ENCODE results near the gene FAAP100. TPM values are rescaled to one million over a fixed set of nuclear protein-coding genes. Genes with fewer than 3 reads are reported as not detected.

FAAP100 gene
- total RNA-seq, 4 donors from 2014 or later: 3.5 to 31.2 (median 17.3) TPM

DNA sequence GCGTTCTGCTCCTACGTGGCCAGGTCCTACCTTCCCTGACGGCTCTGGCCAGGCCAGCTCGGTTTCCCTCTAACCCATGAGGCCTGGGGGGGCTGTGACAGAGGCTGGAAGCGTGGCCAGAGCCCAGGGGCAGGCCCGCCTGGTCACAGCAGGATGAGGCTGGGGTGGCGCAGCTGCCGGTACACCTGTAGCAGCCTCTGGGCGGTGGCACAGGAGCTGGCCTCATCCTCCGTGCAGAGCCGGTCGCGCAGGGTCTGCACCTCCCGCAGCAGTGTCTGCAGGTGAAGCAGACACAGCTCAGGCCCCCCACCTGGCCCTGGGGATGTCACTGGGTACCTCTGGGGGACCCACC is 11.5 kb downstream of the FAAP100 start:
- no peak overlapping the region for H3K27ac ChIP-seq
- H3K9me3 ChIP-seq: no peaks in the 10 kb centered on the region
- TF ChIP-seq, protein P1, sequence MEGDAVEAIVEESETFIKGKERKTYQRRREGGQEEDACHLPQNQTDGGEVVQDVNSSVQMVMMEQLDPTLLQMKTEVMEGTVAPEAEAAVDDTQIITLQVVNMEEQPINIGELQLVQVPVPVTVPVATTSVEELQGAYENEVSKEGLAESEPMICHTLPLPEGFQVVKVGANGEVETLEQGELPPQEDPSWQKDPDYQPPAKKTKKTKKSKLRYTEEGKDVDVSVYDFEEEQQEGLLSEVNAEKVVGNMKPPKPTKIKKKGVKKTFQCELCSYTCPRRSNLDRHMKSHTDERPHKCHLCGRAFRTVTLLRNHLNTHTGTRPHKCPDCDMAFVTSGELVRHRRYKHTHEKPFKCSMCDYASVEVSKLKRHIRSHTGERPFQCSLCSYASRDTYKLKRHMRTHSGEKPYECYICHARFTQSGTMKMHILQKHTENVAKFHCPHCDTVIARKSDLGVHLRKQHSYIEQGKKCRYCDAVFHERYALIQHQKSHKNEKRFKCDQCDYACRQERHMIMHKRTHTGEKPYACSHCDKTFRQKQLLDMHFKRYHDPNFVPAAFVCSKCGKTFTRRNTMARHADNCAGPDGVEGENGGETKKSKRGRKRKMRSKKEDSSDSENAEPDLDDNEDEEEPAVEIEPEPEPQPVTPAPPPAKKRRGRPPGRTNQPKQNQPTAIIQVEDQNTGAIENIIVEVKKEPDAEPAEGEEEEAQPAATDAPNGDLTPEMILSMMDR (IDR thresholded peaks at IDR 0.05): no peak
- no peak for TF ChIP-seq POLR2A (IDR thresholded peaks at IDR 0.05)
- H3K4me1 ChIP-seq: no peaks in the 10 kb centered on the region
- H3K4me3 ChIP-seq: no peak overlapping the region
- no peak for DNase-seq
- no peaks in the 10 kb centered on the region for H3K36me3 ChIP-seq
- intact Hi-C loops (cut with DNase I; ENCODE audit: low total_unique reads): no loop called here
- no peaks in the 10 kb centered on the region for H3K27me3 ChIP-seq

DNA sequence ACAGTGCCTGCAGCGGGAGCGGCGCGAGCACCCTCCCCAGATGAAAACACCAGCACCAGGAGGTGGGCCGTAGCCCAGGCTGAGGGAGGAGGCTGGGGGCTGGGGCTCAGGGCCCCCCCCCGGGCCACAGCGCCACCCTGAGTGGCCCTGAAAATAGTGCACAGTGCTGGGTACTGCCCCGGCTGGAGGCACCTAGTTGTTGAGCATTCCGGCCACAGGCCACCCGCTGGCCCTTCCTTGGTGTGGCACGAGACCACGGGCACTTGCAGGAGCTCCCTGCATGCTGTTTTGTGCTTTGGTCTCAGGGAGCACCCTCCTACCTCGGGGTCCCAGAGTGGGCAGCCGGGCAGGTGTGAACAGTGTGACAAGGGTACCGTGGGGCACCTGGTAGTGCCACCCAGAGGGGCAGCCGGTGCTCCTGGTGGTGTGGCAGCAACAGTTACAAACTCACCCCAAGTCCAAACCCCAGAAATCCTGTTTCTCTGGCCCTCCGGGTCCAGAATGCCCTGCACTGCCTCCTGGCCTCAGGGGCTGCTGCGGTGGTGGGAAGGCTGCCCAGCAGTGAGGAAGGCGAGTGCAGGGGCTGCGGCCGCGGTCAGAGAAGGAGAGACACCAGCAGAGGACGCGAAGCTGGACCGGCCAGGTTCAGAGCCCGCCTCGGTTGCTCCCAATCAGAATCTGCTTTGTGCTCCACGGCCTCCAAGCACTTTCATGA is 12.0 kb downstream of the FAAP100 start:
- intact Hi-C loops (cut with DNase I; ENCODE audit: low total_unique reads): no loop called here
- Histone ChIP-seq H3K36me3 (no peaks in the 10 kb centered on the region), H3K9me3 (no peaks in the 10 kb centered on the region), H3K4me3 (no peak overlapping the region), H3K4me1 (no peaks in the 10 kb centered on the region), H3K27ac (no peak overlapping the region), H3K27me3 (no peaks in the 10 kb centered on the region)
- TF ChIP-seq POLR2A (IDR thresholded peaks at IDR 0.05): no peak
- TF ChIP-seq, protein P1 (IDR thresholded peaks at IDR 0.05): no peak
- DNase-seq: no peak

- no peaks in the 10 kb centered on the region for H3K9me3 ChIP-seq
- no peak for TF ChIP-seq POLR2A (IDR thresholded peaks at IDR 0.05)
- TF ChIP-seq, protein P1 (IDR thresholded peaks at IDR 0.05): no peak
- H3K36me3 ChIP-seq: no peaks in the 10 kb centered on the region
- no peak for DNase-seq
- H3K4me3 ChIP-seq: no peak overlapping the region
- no peak overlapping the region for H3K27ac ChIP-seq
- no peaks in the 10 kb centered on the region for H3K4me1 ChIP-seq
- intact Hi-C loops (cut with DNase I; ENCODE audit: low total_unique reads): no loop called here
- H3K27me3 ChIP-seq: no peaks in the 10 kb centered on the region
Measured at GRCh38 chr17:81539571-81539900, 12.6 kb downstream of the FAAP100 start.

DNA sequence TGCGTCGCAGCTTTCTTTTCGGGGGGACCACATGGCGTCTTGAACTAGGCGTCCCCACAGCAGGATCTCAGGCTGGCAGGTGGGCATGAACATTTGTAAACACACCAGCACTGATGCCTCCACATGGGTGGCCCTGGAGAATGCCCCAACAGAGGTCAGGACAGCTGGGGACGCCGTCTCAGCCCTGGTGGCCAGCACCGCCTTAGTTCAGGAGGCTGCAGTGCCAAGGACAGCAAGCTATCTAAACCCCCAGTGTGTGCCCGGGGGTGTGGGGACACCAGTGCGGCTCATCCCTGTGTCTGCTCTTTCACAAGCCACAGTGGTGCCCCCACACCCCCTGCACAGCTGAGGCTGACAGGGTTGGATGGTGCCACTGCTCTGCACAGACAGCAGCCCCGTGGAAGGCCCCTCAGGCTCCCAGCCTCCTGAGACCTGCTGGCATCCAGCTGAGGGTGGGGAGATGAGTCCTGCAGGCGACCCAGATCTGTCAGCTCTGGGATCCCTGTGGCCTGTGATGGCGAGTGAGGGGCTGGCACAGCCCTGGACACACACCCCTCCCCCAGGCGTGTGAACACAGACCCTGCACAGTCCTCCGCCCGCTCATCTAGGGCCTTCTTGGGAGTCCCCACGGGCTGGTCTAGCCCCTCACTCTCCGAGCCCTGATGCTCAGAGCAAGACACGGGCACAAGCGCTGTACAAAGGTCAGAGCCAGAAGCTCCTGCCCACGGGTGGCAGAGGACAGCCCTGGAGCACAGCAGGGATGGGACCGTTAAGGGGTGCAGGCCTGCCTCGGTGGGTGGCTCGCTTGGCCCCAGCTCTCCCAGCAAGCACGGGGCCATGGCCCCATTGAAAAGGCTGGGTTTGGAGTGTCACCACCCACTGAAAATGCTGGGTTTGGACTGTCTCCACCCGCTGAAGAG is 13.2 kb downstream of the FAAP100 start:
- no peak for DNase-seq
- no peaks in the 10 kb centered on the region for H3K27me3 ChIP-seq
- no peaks in the 10 kb centered on the region for H3K36me3 ChIP-seq
- no peaks in the 10 kb centered on the region for H3K9me3 ChIP-seq
- no peak overlapping the region for H3K4me3 ChIP-seq
- TF ChIP-seq, protein P1 (IDR thresholded peaks at IDR 0.05): no peak
- TF ChIP-seq POLR2A (IDR thresholded peaks at IDR 0.05): no peak
- intact Hi-C loops (cut with DNase I; ENCODE audit: low total_unique reads): no loop called here
- H3K4me1 ChIP-seq: no peaks in the 10 kb centered on the region
- no peak overlapping the region for H3K27ac ChIP-seq

Measured in uterus (tissue), 4 donors.